Activated CD4-positive, alpha-beta T cell treated with anti-CD3 and anti-CD28 coated beads for 24 hours (primary cell): ENCODE data around the gene SAMHD1.
"Not testable (repeated sequence)": the region's sequence is repeated elsewhere in the genome, so short reads cannot be mapped to it uniquely, and the experiment has no call there.

Experiments
- DNase-seq, 2 donors: peaks; one replicate each; pipeline ENCODE4 v3.0.0-alpha.2; 2020; ENCODE audit warnings: low read depth in 2 of 2

SAMHD1 gene

GRCh38 chr20:36854348-36855240 is 96.9 kb downstream of the SAMHD1 start:
- DNase-seq: no peak

GRCh38 chr20:36852187-36852586 is 99.3 kb downstream of the SAMHD1 start:
- no peak for DNase-seq

GRCh38 chr20:36851490-36851889 is 100.0 kb downstream of the SAMHD1 start:
- DNase-seq: no peak

- no peak for DNase-seq
Observed at GRCh38 chr20:36850759-36851158, 100.7 kb downstream of the SAMHD1 start.

- no peak for DNase-seq
Observed at GRCh38 chr20:36849333-36850065, 102.0 kb downstream of the SAMHD1 start.

GRCh38 chr20:36848677-36849076 is 102.8 kb downstream of the SAMHD1 start:
- DNase-seq: no peak

- DNase-seq: no peak
Observed at GRCh38 chr20:36848078-36848660, 103.3 kb downstream of the SAMHD1 start.

- DNase-seq: no peak
Observed at GRCh38 chr20:36847710-36848040, 103.8 kb downstream of the SAMHD1 start.

- DNase-seq: no peak
Observed at GRCh38 chr20:36847009-36847709, 104.3 kb downstream of the SAMHD1 start.

GRCh38 chr20:36845288-36845971 is 106.1 kb downstream of the SAMHD1 start:
- no peak for DNase-seq

- DNase-seq: not testable (repeated sequence)
Observed at GRCh38 chr20:36841030-36841429, 110.5 kb downstream of the SAMHD1 start.
